Measurements from ENCODE around the gene EPB41L3.

EPB41L3 gene

GRCh38 chr18:5365443-5365842, 178.4 kb downstream of the EPB41L3 start:
- peaks cover 7% of the 10 kb centered on the region for H3K27me3 ChIP-seq (replicated peaks; ENCODE audit: control insufficient read depth, insufficient read depth, low read length)
- no peak overlapping the region for H3K4me3 ChIP-seq (ENCODE audit: low read length)
- no peaks in the 10 kb centered on the region for H3K36me3 ChIP-seq (ENCODE audit: control insufficient read depth, insufficient read depth, low read length, severe bottlenecking)
- no peaks in the 10 kb centered on the region for H3K4me1 ChIP-seq (ENCODE audit: control insufficient read depth, insufficient read depth, low read length)
- no peak overlapping the region for H3K9ac ChIP-seq (ENCODE audit: low read length)
- no peaks in the 10 kb centered on the region for H3K9me3 ChIP-seq (ENCODE audit: control insufficient read depth, low read length)
- no peak for DNase-seq (ENCODE audit: low read depth)

- Histone ChIP-seq H3K4me3 (ENCODE audit: low read length) (no peak overlapping the region), H3K9me3 (ENCODE audit: control insufficient read depth, low read length) (peaks cover 4% of the 10 kb centered on the region), H3K27me3 (replicated peaks; ENCODE audit: control insufficient read depth, insufficient read depth, low read length) (no peaks in the 10 kb centered on the region), H3K4me1 (ENCODE audit: control insufficient read depth, insufficient read depth, low read length) (no peaks in the 10 kb centered on the region), H3K9ac (ENCODE audit: low read length) (no peak overlapping the region), H3K36me3 (ENCODE audit: control insufficient read depth, insufficient read depth, low read length, severe bottlenecking) (no peaks in the 10 kb centered on the region)
- DNase-seq (ENCODE audit: low read depth), result no peak
These were observed 193.2 kb downstream of the EPB41L3 start for GRCh38 chr18:5350636-5351035.
